GM18498 (cell line): ENCODE data around the gene CNNM2.
A peak's percentile ranks its signal among the peaks of the same experiment; 100 is the strongest.
"Not testable (repeated sequence)": the region's sequence is repeated elsewhere in the genome, so short reads cannot be mapped to it uniquely, and the experiment has no call there.

Experiments
- ATAC-seq: cut with Tn5 transposase; IDR thresholded peaks from one replicate; pipeline ENCODE4 v1.9.1; 2021; ENCODE audit warnings: mild to moderate bottlenecking, moderate library complexity; ENCODE audit not compliant: unreplicated experiment

Gene CNNM2

GRCh38 chr10:102964713-102965112, 46.6 kb downstream of the CNNM2 start:
- no peak for ATAC-seq

- no peak for ATAC-seq
These were observed 47.3 kb downstream of the CNNM2 start for GRCh38 chr10:102965311-102965851.

GRCh38 chr10:102967123-102967522, 49.0 kb downstream of the CNNM2 start:
- no peak for ATAC-seq

GRCh38 chr10:102970562-102971340, 52.7 kb downstream of the CNNM2 start:
- no peak for ATAC-seq

GRCh38 chr10:102975483-102976379, 57.6 kb downstream of the CNNM2 start:
- no peak for ATAC-seq

- ATAC-seq: not testable (repeated sequence)
These were observed 58.3 kb downstream of the CNNM2 start for GRCh38 chr10:102976380-102976726.

- no peak for ATAC-seq
These were observed 64.2 kb downstream of the CNNM2 start for GRCh38 chr10:102982296-102982695.

GRCh38 chr10:102984086-102984485, 66.0 kb downstream of the CNNM2 start:
- no peak for ATAC-seq

GRCh38 chr10:102985811-102986210, 67.7 kb downstream of the CNNM2 start:
- ATAC-seq: no peak

GRCh38 chr10:102988404-102989314, 70.6 kb downstream of the CNNM2 start:
- ATAC-seq: no peak

- ATAC-seq: no peak
These were observed 76.6 kb downstream of the CNNM2 start for GRCh38 chr10:102994531-102995295.

- ATAC-seq: no peak
These were observed 78.8 kb downstream of the CNNM2 start for GRCh38 chr10:102996876-102997275.

GRCh38 chr10:102997998-102998397, 79.9 kb downstream of the CNNM2 start:
- ATAC-seq: peak; percentile 47

GRCh38 chr10:102998399-102998907, 80.4 kb downstream of the CNNM2 start:
- no peak for ATAC-seq

- ATAC-seq: not testable (repeated sequence)
These were observed 82.0 kb downstream of the CNNM2 start for GRCh38 chr10:103000050-103000449.

- ATAC-seq: no peak
These were observed 88.9 kb downstream of the CNNM2 start for GRCh38 chr10:103007017-103007416.

GRCh38 chr10:103013416-103013815, 95.3 kb downstream of the CNNM2 start:
- ATAC-seq: no peak

- ATAC-seq: no peak
These were observed 101.3 kb downstream of the CNNM2 start for GRCh38 chr10:103019425-103019824.

GRCh38 chr10:103021150-103021899, 103.2 kb downstream of the CNNM2 start:
- ATAC-seq: no peak
